ENCODE data around the gene KRT28.
"Not testable (repeated sequence)": the region's sequence is repeated elsewhere in the genome, so short reads cannot be mapped to it uniquely, and the experiment has no call there.

The KRT28 gene

GRCh38 chr17:40818343-40818732 is 18.6 kb upstream of the KRT28 start:
- DNase-seq, result no peak

- no peak for DNase-seq
Measured at GRCh38 chr17:40817103-40817682, 17.4 kb upstream of the KRT28 start.

GRCh38 chr17:40816569-40816968 is 16.8 kb upstream of the KRT28 start:
- DNase-seq, result no peak

- DNase-seq, result no peak
Measured at GRCh38 chr17:40815381-40815780, 15.6 kb upstream of the KRT28 start.

- not testable (repeated sequence) for DNase-seq
Measured at GRCh38 chr17:40814657-40815056, 14.9 kb upstream of the KRT28 start.

- DNase-seq, result no peak
Measured at GRCh38 chr17:40813804-40814203, 14.0 kb upstream of the KRT28 start.

GRCh38 chr17:40812639-40813038 is 12.9 kb upstream of the KRT28 start:
- no peak for DNase-seq

- DNase-seq, result no peak
Measured at GRCh38 chr17:40810494-40810893, 10.7 kb upstream of the KRT28 start.

- DNase-seq, result no peak
Measured at GRCh38 chr17:40809721-40810421, 10.1 kb upstream of the KRT28 start.

- no peak for DNase-seq
Measured at GRCh38 chr17:40806131-40806530, 6.4 kb upstream of the KRT28 start.

- peak; percentile 91 for DNase-seq
Measured at GRCh38 chr17:40803617-40804082, 3.9 kb upstream of the KRT28 start.

- DNase-seq, result no peak
Measured at GRCh38 chr17:40801157-40801556, 1.4 kb upstream of the KRT28 start.

GRCh38 chr17:40800381-40800780 is 622 bp upstream of the KRT28 start:
- no peak for DNase-seq

GRCh38 chr17:40796846-40797245 is 2.9 kb downstream of the KRT28 start:
- no peak for DNase-seq

- no peak for DNase-seq
Measured at GRCh38 chr17:40795019-40795667, 4.6 kb downstream of the KRT28 start.

GRCh38 chr17:40794466-40794865 is 5.3 kb downstream of the KRT28 start:
- peak; percentile 28 for DNase-seq

GRCh38 chr17:40793832-40794231 is 5.9 kb downstream of the KRT28 start:
- DNase-seq, result peak; percentile 20

GRCh38 chr17:40791787-40792436 is 7.8 kb downstream of the KRT28 start:
- DNase-seq, result peak; percentile 34

GRCh38 chr17:40791111-40791510 is 8.6 kb downstream of the KRT28 start:
- no peak for DNase-seq

GRCh38 chr17:40782450-40782849 is 17.3 kb downstream of the KRT28 start, which contains the start of gene KRT27:
Gene KRT27, minus strand, starts transcription at chr17:40782550. Its CDS starts 57 bp downstream, at chr17:40782493.
- DNase-seq, result no peak

GRCh38 chr17:40779181-40779909 is 20.4 kb downstream of the KRT28 start:
- peak; percentile 53 for DNase-seq

- DNase-seq, result peak; percentile 10
Measured at GRCh38 chr17:40778461-40778860, 21.3 kb downstream of the KRT28 start.

- DNase-seq, result no peak
Measured at GRCh38 chr17:40777971-40778370, 21.8 kb downstream of the KRT28 start.

All from NCI-H69 (cell line).